GM12878 (cell line): Measurements from ENCODE around the gene KIF9. TPM values are rescaled to one million over a fixed set of nuclear protein-coding genes. Genes with fewer than 3 reads are reported as not detected.
"Not testable (repeated sequence)": the region's sequence is repeated elsewhere in the genome, so short reads cannot be mapped to it uniquely, and the experiment has no call there.

Experiments
- ATAC-seq: fragments of 200-7000 bp; cut with Tn5 transposase; 3 replicates; pipeline ENCODE4 v1.9.1; 2020; ENCODE audit warnings: mild to moderate bottlenecking, moderate library complexity
- BruUV-seq: library from RNA; stranded (reverse); fragments of 400-500 nt; replicated peaks from 2 replicates; lab custom pipeline; 2021; lab: Mats Ljungman, UMichigan
- CTCF ChIA-PET: fragments of 300-600 bp; sonication (Branson Sonifier 250); formaldehyde crosslinking; extraction: SDS; loops from one replicate; lab custom pipeline; 2021; ENCODE audit warnings: inconsistent platforms; lab: Yijun Ruan, JAX
- POLR2A ChIA-PET: fragments of 350-600 bp; formaldehyde crosslinking; extraction: SDS; loops from one replicate; lab custom pipeline; 2021; ENCODE audit warnings: inconsistent platforms; lab: Charles Lee
- RAD21 ChIA-PET: fragments of 300-600 bp; sonication (Branson Sonifier 250); formaldehyde crosslinking; loops from one replicate; lab custom pipeline; 2023; ENCODE audit warnings: antibody characterized with exemption; ENCODE audit not compliant: unreplicated experiment; lab: Charles Lee
- SMC1A ChIA-PET: fragments of 300-600 bp; sonication (Branson Sonifier 250); formaldehyde crosslinking; loops from one replicate; lab custom pipeline; 2023; ENCODE audit not compliant: unreplicated experiment, uncharacterized antibody; lab: Charles Lee
- DNase-seq: peaks from one replicate; pipeline ENCODE4 v3.0.0-alpha.2; 2011; ENCODE audit warnings: low read depth, low spot score
- FAIRE-seq: peaks from 3 replicates; lab custom pipeline; 2011; peaks lifted over from hg19 to GRCh38; lab: Jason Lieb, UNC
- H2AFZ ChIP-seq: 2 replicates; pipeline ENCODE4 v1.6.0; 2011; ENCODE audit warnings: low read depth, low read length, control low read depth; ENCODE audit not compliant: control insufficient read depth
- H3K27ac ChIP-seq: 2 replicates; pipeline ENCODE4 v1.5.1; 2011; ENCODE audit warnings: control low read depth; ENCODE audit not compliant: control insufficient read depth, insufficient read depth
- H3K27me3 ChIP-seq, 2 experiments: replicated peaks in 1 of 2; 2 replicates each; pipeline versions ENCODE4 v1.6.0 to v1.6.1; 2011; ENCODE audit warnings: low read length in 1 of 2; ENCODE audit not compliant: control insufficient read depth in 2 of 2, insufficient read depth in 2 of 2
- H3K36me3 ChIP-seq, 2 experiments: 2 replicates each; pipeline ENCODE4 v1.5.1; 2011; ENCODE audit warnings: low read length in 1 of 2; ENCODE audit not compliant: control insufficient read depth in 2 of 2, insufficient read depth in 2 of 2
- H3K4me1 ChIP-seq: 2 replicates; pipeline ENCODE4 v1.6.1; 2011; ENCODE audit warnings: mild to moderate bottlenecking, low read length, moderate library complexity, mixed read lengths; ENCODE audit not compliant: control insufficient read depth, insufficient read depth
- H3K4me2 ChIP-seq: 2 replicates; pipeline ENCODE4 v1.6.0; 2011; ENCODE audit warnings: control low read depth; ENCODE audit not compliant: control insufficient read depth, insufficient read depth
- H3K4me3 ChIP-seq: fragments of 200-600 bp; sonication (generic); 2 replicates; pipeline ENCODE4 v1.5.1; 2016
- H3K79me2 ChIP-seq: 2 replicates; pipeline ENCODE4 v1.6.0; 2011; ENCODE audit warnings: low read length; ENCODE audit not compliant: control insufficient read depth, insufficient read depth
- H3K9ac ChIP-seq: 2 replicates; pipeline ENCODE4 v1.8.0; 2011; ENCODE audit warnings: low read length, control low read depth, mixed read lengths; ENCODE audit not compliant: control insufficient read depth, insufficient read depth
- H3K9me3 ChIP-seq: replicated peaks from 3 replicates; pipeline ENCODE4 v1.5.1; 2011; ENCODE audit warnings: mild to moderate bottlenecking, low read length; ENCODE audit not compliant: control insufficient read depth, insufficient read depth
- H4K20me1 ChIP-seq: 2 replicates; pipeline ENCODE4 v1.6.0; 2011; ENCODE audit not compliant: control insufficient read depth, insufficient read depth
- ASH2L ChIP-seq: fragments of 300-600, 200-600 bp; sonication (generic); IDR thresholded peaks from 2 replicates; pipeline ENCODE4 v1.6.1; 2017; ENCODE audit warnings: low read depth, mild to moderate bottlenecking, borderline replicate concordance
- BCL11A ChIP-seq: IDR thresholded peaks from 2 replicates; pipeline ENCODE4 v1.6.1; 2011; ENCODE audit warnings: low read depth, low read length
- CHD4 ChIP-seq: fragments of 200-600 bp; sonication (generic); IDR thresholded peaks from 2 replicates; pipeline ENCODE4 v1.6.1; 2016; ENCODE audit warnings: mild to moderate bottlenecking
- CTCF ChIP-seq, 3 experiments: IDR thresholded peaks in 2 of 3; conservative IDR thresholded peaks in 1 of 3; 2 replicates each; pipeline ENCODE4 v1.5.1; 2011; ENCODE audit warnings: low read depth in 3 of 3, low read length in 3 of 3, mild to moderate bottlenecking in 3 of 3, control low read depth in 2 of 3, moderate library complexity in 2 of 3, inconsistent platforms in 1 of 3, mixed read lengths in 1 of 3; ENCODE audit not compliant: control insufficient read depth in 2 of 3, insufficient read depth in 1 of 3; ENCODE audit errors: extremely low read depth in 1 of 3
- FOXM1 ChIP-seq: IDR thresholded peaks from 2 replicates; pipeline ENCODE4 v1.6.1; 2012; ENCODE audit warnings: low read depth, mild to moderate bottlenecking, inconsistent platforms, low read length, moderate library complexity
- HDAC6 ChIP-seq: fragments of 200-600 bp; sonication (generic); IDR thresholded peaks from one replicate; pipeline ENCODE4 v1.8.0; 2017; ENCODE audit warnings: antibody characterized with exemption; ENCODE audit not compliant: unreplicated experiment
- IKZF1 ChIP-seq: fragments of 450-650 bp; conservative IDR thresholded peaks from 2 replicates; pipeline ENCODE4 v1.6.1; 2017; ENCODE audit warnings: antibody characterized with exemption, mild to moderate bottlenecking
- IKZF2 ChIP-seq, 2 experiments: fragments of 450-650 bp; IDR thresholded peaks; 2 replicates each; pipeline ENCODE4 v1.6.1; 2017; ENCODE audit warnings: mild to moderate bottlenecking in 2 of 2, moderate library complexity in 2 of 2
- IRF4 ChIP-seq: IDR thresholded peaks from 2 replicates; pipeline ENCODE4 v1.6.1; 2011; ENCODE audit warnings: low read depth, low read length
- KLF5 ChIP-seq: fragments of 450-650 bp; IDR thresholded peaks from 2 replicates; pipeline ENCODE4 v1.6.1; 2014; ENCODE audit warnings: mild to moderate bottlenecking; ENCODE audit not compliant: partially characterized antibody
- MTA3 ChIP-seq: IDR thresholded peaks from 2 replicates; pipeline ENCODE4 v1.6.1; 2012; ENCODE audit warnings: low read length, inconsistent platforms, borderline replicate concordance
- PAX8 ChIP-seq: fragments of 450-650 bp; IDR thresholded peaks from 2 replicates; pipeline ENCODE4 v1.6.1; 2017; ENCODE audit warnings: mild to moderate bottlenecking, moderate library complexity
- RB1 ChIP-seq: fragments of 450-650 bp; formaldehyde crosslinking; IDR thresholded peaks from 2 replicates; pipeline ENCODE4 v1.6.1; 2017; ENCODE audit warnings: mild to moderate bottlenecking, borderline replicate concordance
- SIN3A ChIP-seq: IDR thresholded peaks from 2 replicates; pipeline ENCODE4 v1.6.1; 2012; ENCODE audit warnings: low read depth, low read length, improper control_type of control experiment
- SRF ChIP-seq, 2 experiments: IDR thresholded peaks; 2 replicates each; pipeline ENCODE4 v1.6.1; 2011; ENCODE audit warnings: low read depth in 2 of 2, low read length in 2 of 2, mild to moderate bottlenecking in 1 of 2, moderate library complexity in 1 of 2
- TCF7 ChIP-seq: IDR thresholded peaks from 2 replicates; pipeline ENCODE4 v1.6.1; 2014; ENCODE audit warnings: antibody characterized with exemption, borderline replicate concordance
- WRNIP1 ChIP-seq: IDR thresholded peaks from 2 replicates; pipeline ENCODE4 v1.6.1; 2011; ENCODE audit warnings: low read depth, low read length, improper control_type of control experiment, borderline replicate concordance
- WGBS: methylation state at CpG from one replicate; pipeline ENCODE4 v1.1.6; 2016; ENCODE audit warnings: low lambda C conversion rate; ENCODE audit not compliant: insufficient replicate concordance, insufficient coverage; ENCODE audit errors: missing lambda C conversion rate; 5-methylcytosine and 5-hydroxymethylcytosine counted together
- in situ Hi-C: fragments of 300-500 bp; cut with MboI; formaldehyde crosslinking; loops from 9 replicates; pipeline ENCODE4 v1.14.3; 2018; ENCODE audit warnings: mixed read lengths
- intact Hi-C: fragments of 100-400 bp; cut with micrococcal nuclease; formaldehyde crosslinking; loops from one replicate; pipeline ENCODE4 v1.14.2; 2022; ENCODE audit not compliant: unreplicated experiment
- polyA plus RNA-seq, 11 experiments: library from polyadenylated mRNA; depleted of rRNA in 4 of 11; unstranded in 6 of 11; stranded (reverse) in 5 of 11; fragments of >200 nt; fragmentation: Nextera tagmentation in 4 of 11; fragmentation: Illumina TruSeq in 1 of 11; extraction: Ambion mirVana in 4 of 11; extraction: Trizol in 1 of 11; gene quantifications; 1 replicate in 1 of 11; 2 replicates in 10 of 11; pipeline versions ENCODE4 v1.2.1 to v1.2.3, GENCODE V29; 2011 to 2016; ENCODE audit warnings: inconsistent platforms in 2 of 11, missing spikeins in 2 of 11, low read depth in 1 of 11
- total RNA-seq, 4 experiments: library from RNA; depleted of rRNA in 3 of 4; stranded (reverse); fragments of >200 nt in 3 of 4; fragmentation: Illumina TruSeq in 1 of 4; extraction: Trizol in 1 of 4; gene quantifications; 2 replicates each; pipeline versions ENCODE4 v1.2.1 to v1.2.3, GENCODE V29; 2013 to 2021

KIF9 gene
- total and polyA plus RNA-seq, 10 of the 15 experiments (the other 5 are each of a cell fraction or from before 2014, with no cell fraction given), result 3.0 to 10.2 (median 5.9) TPM

- H3K4me3 ChIP-seq, H3K27me3 ChIP-seq, H3K4me2 ChIP-seq, H2AFZ ChIP-seq, RAD21 ChIA-PET, H3K9ac ChIP-seq, H3K79me2 ChIP-seq, intact Hi-C loops, H4K20me1 ChIP-seq, H3K4me1 ChIP-seq, POLR2A ChIA-PET, H3K36me3 ChIP-seq, H3K9me3 ChIP-seq, CTCF ChIA-PET, H3K27ac ChIP-seq, ATAC-seq, DNase-seq, SMC1A ChIA-PET, in situ Hi-C loops, FAIRE-seq, BruUV-seq: not testable (repeated sequence)
- WGBS, result 79% methylated on average over 4 of the region's 25 CpGs
Measured at GRCh38 chr3:47256331-47256730, 26.3 kb downstream of the KIF9 start.

GRCh38 chr3:47251689-47252088, 30.9 kb downstream of the KIF9 start:
- ATAC-seq, result no peak
- WGBS, result 72% methylated on average over 5 of the region's 5 CpGs
- H2AFZ ChIP-seq, result no peak overlapping the region
- intact Hi-C loops, result no loop called here
- no peak overlapping the region for H3K27ac ChIP-seq
- ChIA-PET SMC1A (interaction anchor here (0.6 to 4.3 kb wide), 7 partner anchors 10 to 118 kb away, joined by 3 to 35 read pairs (median 4); no protein-coding TSS in a partner anchor), RAD21 (interaction anchor here (0.6 to 2.3 kb wide), 5 partner anchors 31 to 75 kb away, joined by 3 to 28 read pairs (median 6); partner anchors contain the start of genes KIF9 and KLHL18)
- no peaks in the 10 kb centered on the region for H3K36me3 ChIP-seq
- TF ChIP-seq ASH2L (no peak), IKZF2 (IDR thresholded peaks at IDR 0.05) (no peak), SIN3A (no peak), FOXM1 (no peak), CHD4 (no peak), TCF7 (no peak), PAX8 (no peak), SRF (IDR thresholded peaks at IDR 0.05; ENCODE audit: low read depth in 2 of 2, low read length in 2 of 2) (no peak), RB1 (no peak), KLF5 (no peak), IRF4 (no peak), HDAC6 (no peak), MTA3 (no peak), IKZF1 (no peak), WRNIP1 (no peak), CTCF (IDR thresholded peaks at IDR 0.05 in 2 of 3, conservative IDR thresholded peaks at IDR 0.05 in 1 of 3; ENCODE audit: control insufficient read depth in 2 of 3, extremely low read depth in 1 of 3, insufficient read depth in 1 of 3, low read depth in 3 of 3, low read length in 3 of 3) (no peak), BCL11A (no peak)
- TF ChIP-seq, all 136 proteins: peak for 0
- Histone ChIP-seq H3K27me3 (no peaks in the 10 kb centered on the region), H3K9ac (no peak overlapping the region), H3K4me2 (no peak overlapping the region), H4K20me1 (no peaks in the 10 kb centered on the region), H3K4me1 (no peaks in the 10 kb centered on the region), H3K79me2 (no peaks in the 10 kb centered on the region), H3K4me3 (no peak overlapping the region), H3K9me3 (no peaks in the 10 kb centered on the region)
- DNase-seq (no peak), FAIRE-seq (no peak)
- CTCF ChIA-PET, result interaction anchor here (1.0 to 5.0 kb wide), 10 partner anchors 10 to 118 kb away, joined by 3 to 43 read pairs (median 6); partner anchors contain the start of gene SETD2
- POLR2A ChIA-PET, result no interaction called here
- in situ Hi-C loops, result no loop called here
- BruUV-seq, result no TSS peak
